ENCODE data around the gene CHCHD6. TPM values are rescaled to one million over a fixed set of nuclear protein-coding genes. Genes with fewer than 3 reads are reported as not detected.

Gene CHCHD6
- total RNA-seq, 1 donor from 2014 or later, result 17.6 TPM

DNA sequence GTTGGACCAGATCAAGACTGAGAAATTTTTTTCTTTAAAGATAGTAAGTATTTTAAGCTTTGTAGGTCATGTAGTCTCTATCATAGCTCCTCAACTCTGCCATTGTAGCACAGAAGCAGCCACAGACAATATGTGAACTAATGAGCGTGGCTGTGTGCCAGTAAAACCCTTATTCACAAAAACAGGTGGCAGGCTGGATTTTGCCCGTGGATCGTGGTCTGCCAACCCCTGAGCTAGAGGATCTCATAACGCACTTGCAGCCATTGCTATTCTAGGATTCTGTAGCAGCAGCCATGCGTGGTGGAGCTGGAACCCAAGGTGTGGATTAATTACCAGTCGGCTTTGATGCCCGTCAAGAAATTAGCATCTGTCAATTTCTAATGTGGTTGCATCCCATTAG, 210.2 kb downstream of the CHCHD6 start:
- no peak for DNase-seq (ENCODE audit: extremely low read depth, low read depth, low spot score)

GRCh38 chr3:126915015-126915414, 211.0 kb downstream of the CHCHD6 start:
- DNase-seq (ENCODE audit: extremely low read depth, low read depth, low spot score), result no peak

DNA sequence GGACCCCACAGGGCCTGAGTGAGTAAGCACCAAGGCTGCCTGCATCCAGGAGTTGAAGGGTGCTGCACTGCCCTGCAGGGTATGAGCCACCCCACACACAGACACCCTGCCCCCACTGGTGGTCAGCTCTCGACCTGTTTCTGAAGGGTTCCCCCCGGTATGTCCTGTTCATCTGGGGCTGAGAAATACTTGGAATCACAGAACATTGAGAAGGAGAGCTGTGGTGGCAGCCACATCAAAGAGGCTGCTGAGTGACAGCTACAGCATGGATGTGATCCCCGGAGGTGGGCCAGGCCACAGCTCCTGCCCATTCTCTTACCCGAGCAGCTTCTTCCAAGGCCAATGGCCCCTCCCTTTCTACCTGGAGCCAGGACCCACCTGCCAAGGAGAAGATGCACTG, 212.5 kb downstream of the CHCHD6 start:
- DNase-seq (ENCODE audit: extremely low read depth, low read depth, low spot score), result no peak

DNA sequence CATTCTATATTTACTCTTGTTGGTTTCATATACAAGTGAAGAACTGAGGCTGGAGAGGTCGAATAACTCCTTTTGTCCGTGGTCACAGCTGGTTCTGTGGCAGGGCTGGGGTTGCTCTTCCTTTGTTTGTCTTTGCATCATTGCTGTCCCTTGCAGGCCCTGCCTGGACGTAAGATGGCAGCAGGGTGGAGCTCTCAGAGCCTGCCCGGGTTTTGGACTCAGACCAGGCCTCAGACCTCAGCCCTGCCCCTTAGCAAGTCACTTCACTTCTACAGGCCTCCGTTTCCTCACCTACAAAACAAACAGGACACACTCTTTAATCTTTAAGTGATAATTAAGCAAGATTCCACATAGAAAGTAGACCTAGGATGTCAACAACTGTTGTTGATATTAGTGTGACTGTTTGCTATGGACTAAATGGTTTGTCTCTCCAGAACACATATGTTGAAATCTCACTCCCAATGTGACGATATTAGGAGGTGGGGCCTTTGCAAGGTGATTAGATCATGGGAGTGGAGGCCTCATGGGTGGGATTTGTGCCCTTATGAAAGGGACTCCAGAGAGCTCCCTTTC, 213.3 kb downstream of the CHCHD6 start:
- no peak for DNase-seq (ENCODE audit: extremely low read depth, low read depth, low spot score)

DNA sequence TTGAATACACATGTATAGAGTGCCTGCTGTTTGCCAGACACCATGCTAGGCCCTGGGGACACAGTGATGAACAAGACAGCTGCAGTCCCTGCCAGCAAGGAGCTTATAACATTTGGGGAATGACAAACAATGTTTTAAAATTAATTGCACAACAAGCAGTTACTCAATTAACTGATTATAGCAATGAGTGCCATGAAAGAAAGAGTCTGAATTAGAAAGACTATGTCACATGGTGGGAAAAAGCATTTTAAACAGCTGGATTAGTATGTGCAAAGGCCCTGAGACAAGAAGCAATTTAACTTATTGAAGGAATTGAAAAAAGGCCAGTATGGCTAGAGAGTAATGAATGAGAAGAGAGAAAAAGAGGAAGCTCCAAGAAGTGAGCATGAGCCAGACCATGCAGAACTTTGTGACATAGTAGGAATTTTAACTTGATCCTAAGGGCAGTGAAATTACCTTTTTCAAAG, 214.3 kb downstream of the CHCHD6 start:
- no peak for DNase-seq (ENCODE audit: extremely low read depth, low read depth, low spot score)

DNA sequence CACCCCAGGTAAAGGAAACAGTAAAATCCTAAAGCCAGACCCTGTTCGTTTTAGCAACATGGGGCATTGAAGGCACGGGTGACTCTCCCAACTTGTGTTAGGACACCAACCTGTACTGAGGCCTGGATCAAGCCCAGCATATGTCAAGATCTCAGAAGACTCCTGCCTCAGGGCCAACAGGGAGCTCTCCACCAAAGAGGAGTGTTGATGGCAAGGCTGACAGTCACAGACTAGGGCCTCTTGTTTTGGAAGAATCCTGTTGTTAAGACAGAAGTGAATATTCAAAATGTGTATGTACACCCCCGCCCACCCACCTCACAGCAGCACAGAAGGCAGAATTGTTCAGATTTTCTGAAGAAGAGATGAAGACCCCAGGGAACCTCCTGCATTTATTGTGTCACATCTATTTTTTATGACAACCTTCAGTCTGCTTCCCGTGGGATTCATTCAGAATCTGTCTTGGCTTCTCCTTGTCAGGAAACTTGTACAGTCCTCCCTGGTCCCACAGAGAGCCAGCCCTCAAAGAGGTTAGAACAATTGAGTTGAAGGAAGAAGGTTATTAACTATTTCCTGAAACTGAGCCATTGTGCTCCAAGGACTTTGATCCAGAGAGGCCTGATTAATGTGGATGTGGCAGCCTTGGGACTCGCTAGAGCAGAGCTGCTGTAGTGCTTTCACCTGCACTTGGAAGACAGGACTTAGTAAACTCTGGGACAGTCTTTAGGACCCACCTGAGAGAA, 217.2 kb downstream of the CHCHD6 start:
- no peak for DNase-seq (ENCODE audit: extremely low read depth, low read depth, low spot score)

- DNase-seq (ENCODE audit: extremely low read depth, low read depth, low spot score), result no peak
Measured at GRCh38 chr3:126922466-126922865, 218.4 kb downstream of the CHCHD6 start.

- no peak for DNase-seq (ENCODE audit: extremely low read depth, low read depth, low spot score)
Measured at GRCh38 chr3:126923423-126923822, 219.4 kb downstream of the CHCHD6 start.

GRCh38 chr3:126923895-126924294, 219.9 kb downstream of the CHCHD6 start:
- DNase-seq (ENCODE audit: extremely low read depth, low read depth, low spot score), result no peak

- no peak for DNase-seq (ENCODE audit: extremely low read depth, low read depth, low spot score)
Measured at GRCh38 chr3:126924458-126924857, 220.4 kb downstream of the CHCHD6 start.

- DNase-seq (ENCODE audit: extremely low read depth, low read depth, low spot score), result no peak
Measured at GRCh38 chr3:126925411-126926171, 221.6 kb downstream of the CHCHD6 start.

DNA sequence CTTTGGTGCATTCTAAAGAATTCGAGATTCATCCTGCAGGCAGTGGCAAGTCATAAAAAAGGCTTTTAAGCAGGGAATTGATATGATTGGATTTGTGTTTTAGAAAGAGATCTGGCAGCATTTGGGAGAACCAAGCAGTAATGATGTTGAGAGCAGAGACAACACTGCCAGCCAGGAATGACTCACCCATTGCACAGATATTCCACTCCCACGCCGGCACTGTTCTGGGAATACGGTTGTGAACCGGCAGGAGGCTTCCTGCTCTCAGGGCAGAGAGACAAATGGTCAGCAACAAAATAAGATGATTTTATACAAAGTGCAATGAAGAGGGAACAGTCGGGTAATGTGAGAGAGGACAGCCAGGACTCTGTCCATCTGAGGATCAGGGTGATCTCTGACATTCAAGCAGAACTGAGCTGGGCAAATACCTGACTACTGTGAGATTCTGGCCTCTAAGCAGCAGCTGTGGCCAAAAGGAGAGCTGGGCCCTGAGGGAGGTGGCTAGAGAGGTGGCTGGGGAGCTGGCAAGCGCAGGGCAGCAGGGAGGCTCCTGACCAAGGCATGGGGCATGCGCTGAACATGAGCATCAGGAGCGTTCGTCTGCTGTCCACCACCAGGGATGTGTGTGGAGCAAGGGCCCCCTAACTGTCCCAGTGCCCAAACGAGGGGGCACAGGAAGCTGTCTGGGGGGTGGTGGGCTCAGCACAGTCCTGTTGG, 222.8 kb downstream of the CHCHD6 start:
- DNase-seq (ENCODE audit: extremely low read depth, low read depth, low spot score), result no peak

GRCh38 chr3:126927401-126927750, 223.3 kb downstream of the CHCHD6 start:
- no peak for DNase-seq (ENCODE audit: extremely low read depth, low read depth, low spot score)

DNA sequence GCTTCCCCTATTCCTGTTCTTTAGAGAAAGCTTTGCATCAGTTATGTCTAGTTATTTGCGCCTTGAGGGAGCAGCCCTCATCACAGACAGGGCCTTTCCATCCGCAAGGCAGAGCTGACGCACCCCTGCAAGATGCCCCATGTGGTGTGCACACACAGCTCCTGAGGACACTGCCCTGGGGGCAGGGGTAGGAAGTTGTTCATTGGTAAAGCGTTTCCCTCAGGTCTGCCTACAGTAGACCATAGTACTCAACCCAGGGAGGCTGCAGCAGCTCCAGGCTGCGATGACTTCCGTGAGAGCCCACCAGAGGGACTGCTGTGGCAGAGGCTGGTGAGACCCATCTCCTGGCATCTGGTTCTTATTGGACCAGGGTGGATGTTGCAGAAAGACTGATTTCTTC, 223.8 kb downstream of the CHCHD6 start:
- no peak for DNase-seq (ENCODE audit: extremely low read depth, low read depth, low spot score)

DNA sequence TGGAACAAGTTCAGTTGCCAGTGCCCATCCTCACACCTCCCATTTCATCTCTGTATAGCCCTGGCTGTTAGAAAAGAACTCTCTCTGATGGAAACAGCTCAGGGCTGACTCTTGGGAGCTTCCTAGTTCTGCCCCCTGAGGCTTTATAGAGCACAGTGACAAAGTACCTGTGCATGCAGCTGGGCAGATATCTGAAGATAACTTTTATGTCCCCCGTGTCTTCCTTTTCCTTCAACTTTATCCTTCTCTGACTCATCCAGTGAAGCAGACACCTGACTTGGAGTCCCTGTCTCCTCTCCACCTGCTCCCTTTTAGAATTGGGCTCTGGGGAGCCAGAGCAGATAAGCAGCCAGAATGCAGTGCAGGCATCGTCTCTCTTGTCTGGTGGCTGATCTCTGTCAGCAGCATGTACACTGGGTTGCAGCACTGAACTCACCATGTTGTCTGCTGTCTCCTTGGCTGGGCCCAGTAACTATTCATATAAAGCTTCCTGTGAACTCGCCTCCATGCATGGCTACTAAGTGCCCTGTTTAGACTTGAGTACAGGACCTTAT, 225.0 kb downstream of the CHCHD6 start:
- no peak for DNase-seq (ENCODE audit: extremely low read depth, low read depth, low spot score)

GRCh38 chr3:126930936-126931600, 227.0 kb downstream of the CHCHD6 start:
- DNase-seq (ENCODE audit: extremely low read depth, low read depth, low spot score), result no peak

- DNase-seq (ENCODE audit: extremely low read depth, low read depth, low spot score), result no peak
Measured at GRCh38 chr3:126931806-126932187, 227.8 kb downstream of the CHCHD6 start.

DNA sequence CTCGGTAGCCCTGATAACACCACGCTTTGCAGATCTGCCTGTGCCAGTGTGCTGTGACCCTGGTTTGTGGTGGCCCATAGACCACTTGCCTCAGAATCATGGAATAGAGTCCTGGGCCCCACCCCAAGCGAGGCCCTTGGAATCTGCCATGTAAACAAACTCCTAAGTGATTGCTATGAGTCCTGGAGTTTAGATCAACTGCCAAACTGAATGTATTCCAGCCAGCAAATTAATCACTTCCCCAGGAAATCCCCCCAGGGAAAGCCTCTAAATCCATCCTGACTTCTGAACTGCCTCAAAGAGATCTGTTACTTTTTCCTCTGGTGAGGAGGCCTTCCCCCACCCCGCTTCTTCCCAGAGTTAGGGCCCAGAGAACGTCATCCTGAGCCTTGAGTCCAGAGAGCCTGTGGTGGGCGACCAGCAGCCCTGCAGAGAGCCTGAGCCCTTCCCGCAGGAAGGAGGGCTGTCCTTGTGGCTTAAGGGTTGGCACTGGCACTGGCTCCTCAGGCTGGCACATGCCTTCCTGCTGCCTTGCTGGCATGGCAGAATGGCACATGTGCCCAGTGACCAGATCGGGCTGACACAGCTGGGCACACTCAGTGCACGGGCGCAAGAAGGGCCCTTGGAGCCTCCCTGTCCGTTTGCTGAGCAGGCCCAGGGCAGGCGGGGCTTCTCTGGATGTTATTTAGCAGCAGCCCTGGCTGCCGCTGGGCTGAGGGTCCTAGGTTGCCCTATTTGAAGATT, 228.3 kb downstream of the CHCHD6 start:
- no peak for DNase-seq (ENCODE audit: extremely low read depth, low read depth, low spot score)

- no peak for DNase-seq (ENCODE audit: extremely low read depth, low read depth, low spot score)
Measured at GRCh38 chr3:126934031-126934531, 230.0 kb downstream of the CHCHD6 start.

DNA sequence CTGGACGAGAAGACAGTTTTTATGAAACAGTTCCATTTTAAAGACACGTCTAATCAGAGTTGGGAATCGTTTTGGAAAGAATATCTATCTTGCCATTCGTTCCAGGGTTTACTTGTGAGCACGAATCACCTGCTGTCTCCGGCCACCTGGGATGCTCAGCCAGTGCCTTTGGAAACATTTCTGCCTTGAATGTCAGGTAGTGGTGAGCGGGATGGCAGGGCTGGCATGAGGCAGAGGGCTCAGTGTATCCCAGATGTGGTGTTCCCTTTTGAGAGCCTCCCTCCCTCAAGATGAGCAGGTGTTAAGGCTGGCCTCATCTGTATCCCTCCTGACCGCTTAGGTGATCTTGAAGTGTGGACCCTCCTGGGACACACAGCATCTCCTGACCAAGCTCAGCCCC, 231.0 kb downstream of the CHCHD6 start:
- no peak for DNase-seq (ENCODE audit: extremely low read depth, low read depth, low spot score)
